ENCODE results near the gene TPRG1.

TPRG1 gene

DNA sequence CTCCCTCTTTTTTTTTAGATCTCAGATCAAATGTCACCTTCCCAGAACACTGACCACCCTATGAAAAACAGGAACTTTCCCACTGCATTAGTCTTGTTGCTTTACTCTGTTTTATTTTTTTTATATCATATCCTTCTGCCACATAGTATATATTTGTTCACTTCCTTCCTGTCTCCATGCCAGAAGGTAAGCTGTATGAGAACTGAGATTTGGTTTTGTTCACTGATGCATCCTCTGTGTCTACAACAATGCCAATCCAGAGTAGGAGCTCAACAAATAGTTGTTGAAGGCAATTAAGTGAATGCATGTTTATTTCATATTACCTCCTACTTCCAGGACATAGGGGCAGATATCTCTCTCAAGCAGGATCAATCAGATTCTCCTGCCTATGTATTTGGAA lies 114.4 kb downstream of the TPRG1 start:
- DNase-seq, result no peak

DNA sequence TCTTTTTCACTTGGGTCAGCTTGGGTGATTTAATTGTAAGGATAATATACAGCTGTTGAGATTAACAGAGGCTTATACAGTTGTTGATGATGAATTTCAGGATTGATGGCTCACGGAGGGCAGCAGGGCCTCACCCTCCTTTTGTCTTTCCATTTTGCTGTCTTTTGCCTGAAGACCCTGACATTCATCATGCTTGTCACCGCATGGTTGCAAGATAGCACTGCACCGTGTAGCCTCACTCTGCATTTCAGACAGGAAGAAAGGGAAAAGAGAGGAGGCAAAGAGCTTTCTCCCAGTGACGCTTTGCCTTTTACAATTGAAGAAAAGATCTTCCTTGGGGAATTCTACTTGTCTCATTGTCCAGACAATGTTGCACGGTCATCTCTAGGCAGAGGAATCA lies 115.1 kb downstream of the TPRG1 start:
- no peak for DNase-seq

DNA sequence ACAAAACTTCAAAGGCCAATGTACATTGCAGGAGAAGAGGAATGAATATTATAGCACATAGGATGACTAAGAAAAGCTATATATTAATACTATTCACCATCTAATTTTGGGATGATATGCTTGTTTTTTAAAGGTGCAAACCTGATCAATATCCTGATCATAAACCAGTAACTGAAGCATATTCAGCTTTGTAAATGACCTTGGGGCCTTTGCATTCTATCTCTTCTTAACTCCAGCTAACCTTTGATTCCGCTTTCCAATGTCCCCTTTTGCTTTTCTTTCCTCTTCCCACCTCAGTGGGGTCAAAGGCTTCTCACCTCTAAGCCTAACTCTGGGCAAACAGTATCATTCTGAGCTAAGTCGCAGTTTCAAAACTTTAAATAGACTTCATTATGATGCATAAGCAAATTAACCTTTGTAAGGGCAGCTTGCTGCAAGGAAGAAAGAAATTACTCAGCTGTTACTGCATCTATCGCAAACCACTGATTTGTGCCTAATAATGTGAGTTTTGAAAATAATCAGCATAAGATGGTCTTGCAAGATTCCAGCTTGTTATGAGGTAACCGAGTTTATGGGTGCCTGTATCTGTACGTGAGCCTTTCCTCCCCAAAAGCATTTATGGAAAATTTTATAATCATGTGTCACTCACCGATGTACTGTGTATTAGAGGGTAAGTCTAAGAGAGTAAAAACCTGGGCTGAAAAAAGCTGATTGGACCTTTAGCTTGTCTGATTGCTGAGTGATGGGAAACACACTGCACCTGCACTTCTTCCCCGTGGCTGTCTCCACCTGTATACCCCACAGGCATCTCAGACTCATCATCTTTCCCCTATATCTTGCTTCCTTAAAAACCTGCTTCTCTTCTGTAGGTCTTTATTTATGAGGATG lies 116.8 kb downstream of the TPRG1 start:
- DNase-seq, result no peak

DNA sequence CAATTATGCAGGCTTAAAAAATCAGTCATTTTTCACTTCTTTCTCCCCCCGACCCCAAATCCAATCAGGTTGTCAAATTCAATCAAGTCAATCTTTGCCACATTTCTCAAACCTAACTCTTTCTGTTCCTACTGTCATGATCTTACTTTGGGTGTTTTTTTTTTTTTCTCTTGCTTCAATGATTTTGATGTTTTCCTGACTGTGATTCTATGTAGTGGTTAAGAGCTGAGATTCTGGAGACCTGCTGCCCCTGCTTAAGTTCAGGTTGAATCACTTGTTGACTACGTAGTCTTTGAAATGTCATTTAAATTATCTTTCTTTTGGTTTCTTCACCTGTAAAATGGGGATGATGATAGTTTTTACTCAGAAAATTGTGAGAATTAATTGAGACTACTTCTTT lies 117.5 kb downstream of the TPRG1 start:
- no peak for DNase-seq

DNA sequence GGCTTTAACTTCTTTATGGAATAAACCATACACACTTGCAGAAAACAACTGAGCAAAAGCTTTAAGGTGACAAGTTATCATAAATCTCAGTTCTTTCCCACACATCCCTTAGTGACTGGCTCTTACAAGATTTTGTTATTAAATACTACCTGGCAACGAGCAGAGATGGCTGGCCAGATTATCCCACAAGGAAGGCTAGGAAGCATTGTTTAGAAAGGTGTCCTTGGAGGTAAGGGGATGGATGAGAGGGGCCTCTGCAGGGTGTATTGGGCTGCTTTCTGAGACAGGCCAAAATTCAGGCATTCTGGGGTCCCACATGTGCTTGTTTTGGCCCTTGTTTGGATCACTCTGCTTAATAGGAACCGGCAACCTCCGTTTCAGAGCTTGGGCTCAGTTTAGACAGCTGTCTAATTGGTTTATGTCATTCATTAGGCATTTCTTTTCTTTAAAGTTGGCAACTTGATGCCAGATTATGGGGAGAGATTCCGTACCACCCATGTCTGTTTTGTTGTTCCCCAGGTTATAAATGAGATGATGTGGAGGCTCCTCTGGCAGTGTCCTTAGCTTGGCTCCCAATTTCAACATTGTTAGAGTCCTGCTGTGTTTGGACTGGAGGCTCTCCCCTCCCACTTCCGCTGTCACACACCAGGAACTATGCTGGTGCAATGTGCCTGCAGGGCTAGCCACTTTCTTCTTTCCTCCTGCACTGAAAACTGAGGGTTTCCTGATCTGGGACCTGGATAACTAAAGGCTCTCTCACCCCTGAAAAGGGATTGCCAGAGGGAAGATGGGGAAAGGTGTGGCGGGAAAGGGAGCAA lies 121.1 kb downstream of the TPRG1 start:
- DNase-seq, result no peak

DNA sequence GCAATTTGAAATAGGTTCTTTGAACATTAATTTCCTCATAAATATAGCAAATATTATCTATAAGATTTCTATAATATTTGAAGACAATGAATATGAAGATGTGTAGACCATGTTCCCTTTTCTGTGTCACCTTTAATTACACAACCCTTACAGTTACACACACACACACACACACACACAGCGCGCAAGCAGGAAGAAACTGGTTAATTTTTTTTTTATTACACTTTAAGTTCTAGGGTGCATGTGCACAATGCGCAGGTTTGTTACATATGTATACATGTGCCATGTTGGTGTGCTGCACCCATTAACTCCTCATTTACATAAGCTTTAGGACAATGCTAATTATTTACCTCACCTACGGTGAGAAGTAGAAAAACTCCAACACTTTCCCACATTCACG lies 122.9 kb downstream of the TPRG1 start:
- no peak for DNase-seq

DNA sequence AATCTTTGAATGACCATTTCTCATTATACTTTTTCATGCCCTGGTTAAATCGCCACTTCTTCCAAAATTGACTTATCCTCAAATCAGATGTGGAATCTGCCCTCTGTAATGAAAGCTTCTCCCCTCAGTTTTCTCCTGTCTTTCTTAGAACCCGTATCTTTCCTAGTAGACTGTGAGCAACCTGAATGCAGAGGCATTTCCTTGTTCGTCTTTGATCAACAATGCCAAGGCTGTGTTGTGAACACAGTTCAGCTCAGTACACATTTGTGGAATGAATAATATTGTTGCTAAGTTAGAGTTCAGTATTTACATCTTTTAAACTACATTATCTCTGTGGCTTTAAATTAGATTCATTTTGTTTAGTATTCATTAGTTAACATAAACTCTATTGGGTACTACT lies 123.3 kb downstream of the TPRG1 start:
- DNase-seq, result no peak

DNA sequence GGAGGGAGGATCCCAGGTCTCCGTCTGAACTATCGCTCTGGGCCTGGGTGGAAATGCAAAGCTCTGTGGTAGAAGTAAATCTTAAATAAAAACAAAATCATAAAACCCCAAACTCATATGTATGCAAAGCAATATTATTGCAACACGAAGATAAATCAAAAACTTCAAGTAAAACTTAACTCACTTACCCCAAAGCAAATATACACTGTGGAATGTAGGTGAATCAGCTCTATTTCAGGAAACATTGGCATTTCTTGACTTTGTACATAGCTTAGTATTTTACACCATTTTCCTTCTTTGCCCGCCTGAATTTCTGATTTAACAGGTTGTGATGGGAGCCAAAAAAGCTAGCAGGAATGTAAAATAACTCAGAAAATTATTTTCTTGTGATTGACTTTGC lies 126.2 kb downstream of the TPRG1 start:
- DNase-seq, result peak; percentile 56

DNA sequence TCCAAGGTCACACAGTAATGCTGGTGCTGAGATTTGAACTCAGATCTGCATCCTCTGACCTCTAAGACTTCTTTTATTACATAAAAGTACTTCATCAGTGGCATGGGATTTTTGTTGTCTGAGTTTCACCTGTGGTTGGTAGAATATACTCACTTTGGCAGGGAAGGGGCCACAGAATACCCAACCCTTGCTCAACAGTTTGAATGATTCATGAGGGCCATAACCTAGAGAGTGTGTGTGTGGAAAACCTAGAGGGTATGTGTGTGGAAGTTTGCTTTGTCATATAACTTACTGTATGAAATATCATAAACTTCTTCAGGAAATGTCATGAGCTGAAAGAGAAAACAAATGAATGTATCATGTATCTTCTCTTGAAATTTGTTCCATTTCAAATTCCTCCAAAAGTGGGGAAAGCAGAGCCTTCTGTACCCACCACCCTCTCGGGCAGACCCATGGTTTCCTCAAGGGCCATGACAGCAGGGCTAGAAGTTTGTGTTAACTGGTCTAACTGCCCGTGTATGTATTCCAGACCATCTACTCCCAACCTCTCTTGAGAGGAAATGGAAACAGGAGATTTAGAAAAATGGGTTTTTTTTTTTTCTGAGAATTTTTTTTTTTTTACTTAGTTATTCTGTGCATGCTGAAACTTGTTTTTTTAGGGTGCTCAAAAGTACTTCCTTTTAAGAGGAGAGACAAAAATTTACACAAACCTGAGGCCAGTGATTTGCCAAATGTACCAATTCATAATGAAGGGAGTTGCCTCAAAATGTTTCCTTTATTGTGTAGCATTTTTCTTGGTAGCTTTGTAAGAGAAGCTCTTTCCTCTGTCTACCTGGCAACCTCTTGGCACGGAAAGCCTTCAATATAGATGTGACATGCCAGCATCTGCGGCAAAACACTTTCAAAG lies 127.0 kb downstream of the TPRG1 start:
- peak; percentile 38 for DNase-seq

DNA sequence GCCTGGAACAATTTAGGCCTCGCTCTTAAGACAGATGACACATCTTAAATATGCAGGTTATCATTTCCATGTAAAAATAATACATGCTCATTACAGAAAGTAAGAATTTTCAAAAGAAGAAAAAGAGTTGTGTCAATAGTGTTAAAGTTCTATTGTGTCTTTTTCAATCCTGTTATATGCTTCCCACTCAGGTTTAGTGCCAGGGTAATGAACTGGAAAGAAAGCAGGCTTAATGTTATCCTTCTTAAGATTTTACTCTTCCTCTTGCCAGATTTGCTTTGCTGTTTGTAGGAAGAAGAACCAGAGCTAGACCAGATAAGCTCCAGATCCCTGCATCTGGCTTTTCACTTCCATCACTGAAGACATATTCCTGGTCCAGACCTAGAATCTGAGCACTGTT lies 128.6 kb downstream of the TPRG1 start:
- no peak for DNase-seq

DNA sequence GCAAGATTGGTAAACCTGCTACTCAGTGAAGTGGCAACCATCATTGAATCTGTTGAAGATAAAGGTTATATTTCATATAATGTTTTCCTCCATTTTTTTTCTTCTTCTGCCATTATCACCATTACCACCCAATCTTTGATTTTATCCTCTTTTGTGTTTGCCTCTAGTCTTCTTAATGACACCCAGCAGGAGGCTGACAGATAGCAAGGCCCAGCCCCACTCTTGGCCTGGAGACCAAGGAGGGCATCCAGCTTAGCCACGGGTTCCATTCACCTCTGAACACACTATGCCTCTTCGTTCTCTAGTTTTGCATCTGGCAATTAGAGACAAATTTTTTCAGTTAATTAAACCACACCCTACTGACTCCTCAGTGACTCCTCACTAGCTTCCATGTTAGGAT lies 129.7 kb downstream of the TPRG1 start:
- no peak for DNase-seq

DNA sequence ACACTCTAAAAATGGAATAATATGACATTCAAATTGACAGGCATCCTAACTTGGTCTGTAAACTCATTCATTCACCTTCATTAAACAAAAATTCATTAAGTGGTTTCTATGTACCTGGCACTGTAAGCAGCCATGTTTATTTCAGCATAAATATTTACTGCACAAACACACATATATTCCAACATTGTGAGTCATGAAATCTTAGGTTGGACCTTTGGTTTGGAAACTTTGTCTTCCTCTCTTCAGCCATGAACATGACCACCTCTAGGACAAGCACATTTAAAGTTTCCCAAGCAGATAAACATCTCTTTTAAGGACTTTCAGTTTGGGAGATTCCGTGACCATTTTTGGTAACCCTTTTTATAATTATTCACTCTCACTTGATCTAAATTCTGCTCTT lies 131.8 kb downstream of the TPRG1 start:
- DNase-seq, result no peak

DNA sequence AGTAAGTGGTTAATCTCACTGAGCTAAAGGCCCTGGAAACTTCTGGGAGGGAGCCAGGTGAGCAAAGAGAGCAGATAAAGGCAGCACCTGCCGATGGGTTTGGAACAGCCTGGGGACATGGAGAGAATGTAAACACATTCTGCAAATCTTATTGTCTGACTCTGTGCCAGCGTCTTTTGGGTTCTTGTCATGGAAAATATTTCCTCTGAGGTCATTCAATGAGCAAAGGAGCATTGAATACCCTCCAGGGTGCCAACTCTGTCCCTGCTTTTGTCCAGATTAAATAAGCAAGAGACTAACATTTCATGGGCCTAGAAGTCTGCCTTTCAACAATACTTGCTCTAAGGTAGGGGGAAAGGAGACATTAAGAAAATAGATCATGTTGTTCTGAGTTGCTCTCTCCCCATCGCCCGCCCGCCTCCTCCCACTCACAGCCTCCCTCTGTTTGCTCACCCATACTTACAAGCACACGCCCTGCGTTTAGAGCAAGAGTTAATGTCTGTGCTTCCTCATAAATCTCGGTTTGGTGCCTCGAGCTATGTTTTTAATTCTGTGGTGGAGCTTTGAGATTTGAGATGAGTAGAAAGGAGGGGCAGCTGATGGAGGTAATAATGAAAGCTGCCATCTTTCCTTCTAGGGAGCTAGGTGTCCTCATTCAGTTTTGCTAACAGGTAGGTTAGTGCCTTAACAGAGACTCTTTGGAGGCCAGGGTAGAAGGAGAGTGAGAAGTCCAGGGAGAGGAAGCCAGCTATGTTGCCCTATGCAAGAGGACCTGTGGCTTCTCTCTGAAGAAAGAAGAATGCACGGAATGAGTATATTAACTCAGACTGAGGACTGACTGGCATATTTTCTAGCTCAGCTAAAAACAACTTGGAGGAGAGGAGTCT lies 132.9 kb downstream of the TPRG1 start:
- DNase-seq, result peak; percentile 77

DNA sequence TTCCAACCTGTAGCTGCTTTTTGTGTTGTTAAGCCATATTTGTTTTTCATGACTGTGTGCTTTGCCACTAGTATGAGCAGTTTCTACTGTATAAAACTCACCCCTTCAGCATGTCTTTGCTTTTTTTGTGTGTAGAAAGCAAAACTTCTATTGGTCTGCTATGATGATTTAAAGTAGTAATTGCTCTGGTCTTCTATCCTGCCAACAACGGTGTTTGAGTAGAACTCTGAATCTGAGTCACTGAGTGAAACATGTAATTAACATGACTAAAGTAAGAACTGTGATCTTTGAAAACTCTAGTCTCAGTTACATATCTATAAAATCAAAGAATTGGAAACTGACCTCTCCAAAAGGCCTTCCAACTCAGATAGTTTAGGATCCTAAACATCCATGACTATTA lies 133.6 kb downstream of the TPRG1 start:
- DNase-seq, result no peak

DNA sequence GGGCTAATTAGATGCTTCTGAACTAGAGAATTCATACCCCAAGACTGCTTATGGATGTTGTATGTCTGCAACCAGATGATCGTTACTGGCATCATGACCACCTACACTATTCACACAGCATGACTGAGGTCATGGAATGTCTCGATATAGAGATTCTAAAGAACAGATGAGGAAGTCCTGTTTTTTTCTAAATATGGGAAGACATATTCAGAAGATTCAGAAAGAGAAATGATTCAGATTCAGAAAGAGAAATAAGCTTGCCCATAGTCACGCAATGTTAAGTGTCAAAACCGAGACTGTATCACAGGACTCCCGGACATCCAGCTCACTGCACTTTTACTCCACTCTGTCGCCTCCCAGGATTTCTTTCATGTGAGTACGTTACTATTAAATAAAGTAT lies 136.2 kb downstream of the TPRG1 start:
- no peak for DNase-seq

DNA sequence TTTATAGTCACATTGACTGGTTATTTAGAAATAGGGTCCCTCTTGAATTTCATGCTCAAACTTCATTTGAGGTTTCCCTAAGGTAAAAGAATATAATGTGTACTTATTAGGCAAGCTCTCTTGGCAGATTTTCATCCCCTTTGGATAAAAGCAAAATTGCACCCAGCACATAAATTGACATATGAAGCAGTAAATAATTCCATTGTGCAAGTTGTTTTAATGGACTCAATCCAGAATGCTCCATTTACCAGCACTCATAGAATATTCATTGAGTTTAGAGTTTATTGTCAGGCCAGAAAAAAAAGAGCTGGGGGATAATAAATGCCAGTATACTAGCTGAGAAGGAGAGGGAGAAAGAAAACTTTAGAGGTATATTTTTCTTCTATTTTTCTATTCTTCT lies 136.8 kb downstream of the TPRG1 start:
- DNase-seq, result no peak

DNA sequence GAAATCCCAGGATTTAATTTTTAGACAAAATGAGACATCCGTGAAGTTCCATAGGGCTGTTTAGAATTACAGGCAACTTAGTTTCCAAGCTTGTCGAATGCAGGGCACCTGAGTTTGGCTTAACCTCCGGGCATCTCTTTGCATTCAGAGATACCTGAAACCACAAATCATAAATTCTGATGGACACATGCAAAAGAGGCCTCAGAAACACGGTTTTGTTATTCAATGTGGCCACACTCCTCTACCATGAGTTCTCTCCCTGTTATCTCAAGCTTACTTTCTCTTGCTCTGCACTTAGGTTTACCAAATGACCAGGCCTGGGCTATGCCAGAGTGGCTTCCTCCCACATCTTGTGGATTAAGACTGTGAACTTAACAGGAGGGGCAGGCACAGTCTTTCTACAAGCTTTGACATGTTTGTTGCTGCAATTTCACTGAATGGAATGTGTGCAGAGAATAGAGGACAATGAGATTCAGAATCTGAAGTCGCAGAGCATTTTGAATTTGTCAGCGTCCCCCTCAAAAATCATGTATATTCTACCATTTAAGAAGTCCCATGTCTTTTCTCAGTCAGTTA lies 137.7 kb downstream of the TPRG1 start:
- no peak for DNase-seq

DNA sequence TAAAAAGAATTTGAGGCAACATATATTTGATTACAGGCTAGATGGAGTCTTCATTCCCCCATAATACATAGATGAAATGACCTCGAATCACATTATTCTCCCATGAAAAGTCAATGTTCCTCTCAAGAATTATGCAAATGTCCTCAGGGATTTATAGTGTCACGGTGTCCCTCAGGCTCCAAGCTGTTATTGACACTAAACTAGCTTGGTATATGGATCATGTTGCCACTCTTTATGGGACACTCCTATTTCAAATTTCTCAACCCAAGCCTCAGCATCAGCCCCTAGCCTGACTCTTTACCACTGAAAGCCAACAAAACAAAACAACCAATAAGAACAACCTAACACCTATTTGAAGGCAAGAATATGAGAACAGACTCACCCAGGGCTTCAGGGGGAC lies 139.8 kb downstream of the TPRG1 start:
- DNase-seq, result no peak

DNA sequence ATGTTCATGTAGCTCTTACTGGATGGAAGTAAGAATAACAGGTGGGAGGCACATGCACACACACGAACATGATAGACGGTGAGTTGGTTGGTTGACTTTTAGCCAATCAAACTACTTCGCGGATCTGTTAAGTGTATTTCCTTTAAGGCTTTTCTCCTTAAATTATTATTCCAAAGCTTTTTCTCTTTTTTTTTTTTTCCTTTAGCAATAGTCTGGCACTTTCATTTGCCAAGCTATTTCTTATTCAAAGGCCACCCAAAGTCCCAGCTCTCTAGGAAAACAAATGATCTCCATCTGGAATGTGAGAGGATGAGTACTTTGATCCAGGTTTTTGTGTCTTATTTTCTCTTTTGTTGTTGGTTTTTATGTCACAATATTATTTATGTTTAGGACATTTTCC lies 141.1 kb downstream of the TPRG1 start:
- DNase-seq, result no peak

DNA sequence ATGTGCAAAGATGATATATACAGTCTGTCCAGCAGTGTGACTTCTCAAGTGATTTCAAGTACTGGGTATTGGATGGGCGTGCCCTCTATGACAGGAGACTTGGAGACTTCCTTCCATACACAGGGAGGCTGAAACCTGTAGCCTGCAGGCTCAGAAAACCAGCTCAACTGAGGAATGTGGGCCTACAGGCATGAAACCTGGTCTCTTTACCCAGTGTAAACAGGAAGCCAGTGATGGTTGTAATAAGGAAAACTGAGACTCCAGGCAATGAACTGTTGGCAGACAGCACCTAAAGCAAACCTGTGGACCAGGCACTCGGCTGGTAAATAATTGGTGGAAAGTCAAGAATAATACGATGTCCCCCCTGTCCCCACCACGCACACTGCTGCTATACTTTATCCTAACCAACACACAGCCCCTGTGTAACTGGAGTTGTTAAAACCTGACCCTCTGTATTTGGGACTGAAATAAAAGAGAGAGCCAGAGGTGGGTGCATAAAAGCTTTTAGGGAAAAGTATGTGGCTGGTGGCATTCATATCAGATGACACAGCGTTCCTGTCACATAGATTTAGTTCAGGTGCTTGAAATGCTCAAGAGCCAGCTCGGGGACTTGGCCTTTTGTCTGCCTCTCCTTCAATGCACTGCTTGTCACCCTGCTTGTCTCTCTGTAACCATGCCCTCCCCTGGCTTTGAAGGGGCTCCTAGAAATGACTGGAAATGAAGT lies 144.7 kb downstream of the TPRG1 start:
- DNase-seq, result no peak

DNA sequence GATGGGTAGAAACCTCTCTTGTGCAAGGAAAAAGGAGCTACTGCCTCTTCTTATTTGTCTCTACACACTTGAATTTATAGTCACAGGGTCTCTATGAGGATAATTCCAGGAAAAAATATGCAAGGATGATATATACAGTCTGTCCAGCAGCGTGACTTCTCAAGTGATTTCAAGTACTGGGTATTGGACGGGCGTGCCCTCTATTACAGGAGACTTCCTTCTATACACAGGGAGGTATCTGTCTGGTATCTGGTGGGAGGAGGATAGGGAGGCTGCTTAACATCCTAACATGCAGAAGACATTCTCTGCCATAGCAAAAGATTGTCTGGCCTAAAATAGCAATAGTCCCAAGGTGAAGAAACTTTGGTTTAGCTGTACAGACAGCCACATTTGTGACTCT lies 146.1 kb downstream of the TPRG1 start:
- DNase-seq, result no peak
